Choroid plexus epithelial cell (primary cell): ENCODE measurements around the gene SKAP1.
"Not testable (repeated sequence)": the region's sequence is repeated elsewhere in the genome, so short reads cannot be mapped to it uniquely, and the experiment has no call there.

Source experiments
- DNase-seq: peaks from one replicate; pipeline ENCODE4 v3.0.0-alpha.2; 2010; ENCODE audit warnings: low read depth
- H3K4me3 ChIP-seq: 2 replicates; pipeline ENCODE4 v1.5.1; 2011; ENCODE audit warnings: low read depth, mild to moderate bottlenecking, control low read depth, low read length, moderate library complexity
- CTCF ChIP-seq: conservative IDR thresholded peaks from 2 replicates; pipeline ENCODE4 v1.5.1; 2011; ENCODE audit warnings: low read depth, mild to moderate bottlenecking, control low read depth, inconsistent platforms, low read length, moderate library complexity

The SKAP1 gene

GRCh38 chr17:48295362-48296288, 134.4 kb downstream of the SKAP1 start:
- H3K4me3 ChIP-seq: no peak overlapping the region
- no peak for TF ChIP-seq CTCF
- DNase-seq: peak; percentile 47

- DNase-seq: peak; percentile 9
- TF ChIP-seq CTCF: no peak
- H3K4me3 ChIP-seq: no peak overlapping the region
Measured at GRCh38 chr17:48294806-48295361, 135.1 kb downstream of the SKAP1 start.

- H3K4me3 ChIP-seq: no peak overlapping the region
- no peak for TF ChIP-seq CTCF
- DNase-seq: no peak
Measured at GRCh38 chr17:48294020-48294805, 135.8 kb downstream of the SKAP1 start.

GRCh38 chr17:48293319-48294019, 136.5 kb downstream of the SKAP1 start:
- DNase-seq: peak; percentile 7
- no peak for TF ChIP-seq CTCF
- H3K4me3 ChIP-seq: no peak overlapping the region

- H3K4me3 ChIP-seq: no peak overlapping the region
- DNase-seq: no peak
- no peak for TF ChIP-seq CTCF
Measured at GRCh38 chr17:48290378-48290777, 139.6 kb downstream of the SKAP1 start.

GRCh38 chr17:48286917-48287316, 143.1 kb downstream of the SKAP1 start:
- DNase-seq: not testable (repeated sequence)

GRCh38 chr17:48285614-48286013, 144.4 kb downstream of the SKAP1 start:
- H3K4me3 ChIP-seq: no peak overlapping the region
- DNase-seq: no peak
- no peak for TF ChIP-seq CTCF

More at GRCh38 chr17:48286917-48287316, 143.1 kb downstream of the SKAP1 start:
- not testable (repeated sequence) for H3K4me3 ChIP-seq
